Kidney capillary endothelial cell (primary cell): Measurements from ENCODE around the gene COMP.

Experiments used
- DNase-seq: peaks from one replicate; pipeline ENCODE4 v3.0.0-alpha.2; 2018; ENCODE audit warnings: low spot score

The COMP gene

GRCh38 chr19:18782559-18783225 lies 8.4 kb downstream of the COMP start:
- DNase-seq = no peak

- DNase-seq = no peak
These were observed 9.1 kb downstream of the COMP start for GRCh38 chr19:18781885-18782527.

- DNase-seq = no peak
These were observed 10.0 kb downstream of the COMP start for GRCh38 chr19:18781047-18781600.

GRCh38 chr19:18780631-18781030 lies 10.5 kb downstream of the COMP start:
- no peak for DNase-seq

GRCh38 chr19:18780081-18780480 lies 11.0 kb downstream of the COMP start:
- no peak for DNase-seq

- DNase-seq = no peak
These were observed 12.1 kb downstream of the COMP start for GRCh38 chr19:18778826-18779495.

- DNase-seq = no peak
These were observed 13.1 kb downstream of the COMP start for GRCh38 chr19:18778076-18778389.

- DNase-seq = no peak
These were observed 13.6 kb downstream of the COMP start for GRCh38 chr19:18777301-18778075.

- no peak for DNase-seq
These were observed 14.4 kb downstream of the COMP start for GRCh38 chr19:18776736-18777135.

GRCh38 chr19:18776288-18776594 lies 14.9 kb downstream of the COMP start:
- no peak for DNase-seq

GRCh38 chr19:18775586-18776287 lies 15.4 kb downstream of the COMP start:
- no peak for DNase-seq

- DNase-seq = no peak
These were observed 16.2 kb downstream of the COMP start for GRCh38 chr19:18774782-18775444.

GRCh38 chr19:18774107-18774506 lies 17.0 kb downstream of the COMP start:
- no peak for DNase-seq

- no peak for DNase-seq
These were observed 17.4 kb downstream of the COMP start for GRCh38 chr19:18773682-18774081.

- no peak for DNase-seq
These were observed 18.2 kb downstream of the COMP start for GRCh38 chr19:18772620-18773587.

- no peak for DNase-seq
These were observed 19.5 kb downstream of the COMP start for GRCh38 chr19:18771328-18772242.

- no peak for DNase-seq
These were observed 20.3 kb downstream of the COMP start for GRCh38 chr19:18770663-18771327.

GRCh38 chr19:18769989-18770528 lies 21.0 kb downstream of the COMP start:
- no peak for DNase-seq
